Endodermal cell (in vitro differentiated cells): ENCODE results near the gene GPR61. TPM values are rescaled to one million over a fixed set of nuclear protein-coding genes. Genes with fewer than 3 reads are reported as not detected.
A peak's percentile ranks its signal among the peaks of the same experiment; 100 is the strongest.

Experiments used
- DNase-seq: peaks from one replicate; pipeline ENCODE4 v3.0.0-alpha.2; 2017
- H3K27ac ChIP-seq: 2 replicates; pipeline ENCODE4 v1.5.1; 2013; ENCODE audit warnings: mild to moderate bottlenecking, low read depth, low read length, moderate library complexity
- H3K27me3 ChIP-seq: 2 replicates; pipeline ENCODE4 v1.6.1; 2013; ENCODE audit warnings: mild to moderate bottlenecking, low read length, moderate library complexity; ENCODE audit not compliant: insufficient read depth, control insufficient read depth, poor library complexity, severe bottlenecking
- H3K36me3 ChIP-seq: 2 replicates; pipeline ENCODE4 v1.7.0; 2013; ENCODE audit warnings: mild to moderate bottlenecking, low read length, moderate library complexity; ENCODE audit not compliant: control insufficient read depth, insufficient read depth
- H3K4me1 ChIP-seq: one replicate; pipeline ENCODE4 v1.7.0; 2013; ENCODE audit warnings: low read length; ENCODE audit not compliant: control insufficient read depth, insufficient read depth
- H3K4me3 ChIP-seq: 2 replicates; pipeline ENCODE4 v1.5.1; 2013; ENCODE audit warnings: mild to moderate bottlenecking, low read length, moderate library complexity
- H3K9ac ChIP-seq: 2 replicates; pipeline ENCODE4 v1.6.1; 2013; ENCODE audit warnings: mild to moderate bottlenecking, low read length, moderate library complexity; ENCODE audit not compliant: poor library complexity, severe bottlenecking; ENCODE audit errors: extremely low read depth
- H3K9me3 ChIP-seq: 2 replicates; pipeline ENCODE4 v1.6.1; 2013; ENCODE audit warnings: mild to moderate bottlenecking, low read length, moderate library complexity; ENCODE audit not compliant: control insufficient read depth
- H3K27ac Mint-ChIP-seq: 2 replicates; pipeline ENCODE4 v1.8.0; 2020; ENCODE audit warnings: mixed read lengths
- H3K27me3 Mint-ChIP-seq: 2 replicates; pipeline ENCODE4 v1.8.0; 2021; ENCODE audit warnings: mild to moderate bottlenecking, mixed read lengths; ENCODE audit not compliant: insufficient read depth
- H3K36me3 Mint-ChIP-seq: 2 replicates; pipeline ENCODE4 v1.8.0; 2020; ENCODE audit warnings: low read depth, mixed read lengths
- H3K4me1 Mint-ChIP-seq: 2 replicates; pipeline ENCODE4 v1.8.0; 2020; ENCODE audit warnings: mixed read lengths
- H3K4me3 Mint-ChIP-seq: 2 replicates; pipeline ENCODE4 v1.8.0; 2020; ENCODE audit warnings: mild to moderate bottlenecking, moderate library complexity, mixed read lengths
- H3K9me3 Mint-ChIP-seq: 2 replicates; pipeline ENCODE4 v1.8.0; 2020; ENCODE audit warnings: mild to moderate bottlenecking, mixed read lengths
- WGBS, 2 experiments: methylation state at CpG; one replicate each; pipeline versions ENCODE4 v1.1.5 to v1.1.7; 2013; ENCODE audit warnings: missing lambda C conversion rate in 2 of 2, mixed read lengths in 1 of 2; ENCODE audit not compliant: insufficient coverage in 1 of 2, insufficient read length in 1 of 2; 5-methylcytosine and 5-hydroxymethylcytosine counted together
- total RNA-seq, 2 donors: library from RNA; stranded (reverse); fragmentation: NEBNext Ultra II Directional in 1 of 2; extraction: Animal tissue kit (Norgen Biotek cat#: 25700) in 1 of 2; gene quantifications; 2 replicates in 1 of 2; 3 replicates in 1 of 2; pipeline ENCODE4 v1.2.1, GENCODE V29; 2021
- TF ChIP-seq, protein P1 (sequence below): fragments of 200-600 bp; sonication (generic); conservative IDR thresholded peaks from 2 replicates; pipeline ENCODE4 v1.5.0; 2021; ENCODE audit warnings: antibody characterized with exemption, mild to moderate bottlenecking

GPR61 gene
- total RNA-seq, 2 donors from 2014 or later: 0.93 TPM; not detected in 1

DNA sequence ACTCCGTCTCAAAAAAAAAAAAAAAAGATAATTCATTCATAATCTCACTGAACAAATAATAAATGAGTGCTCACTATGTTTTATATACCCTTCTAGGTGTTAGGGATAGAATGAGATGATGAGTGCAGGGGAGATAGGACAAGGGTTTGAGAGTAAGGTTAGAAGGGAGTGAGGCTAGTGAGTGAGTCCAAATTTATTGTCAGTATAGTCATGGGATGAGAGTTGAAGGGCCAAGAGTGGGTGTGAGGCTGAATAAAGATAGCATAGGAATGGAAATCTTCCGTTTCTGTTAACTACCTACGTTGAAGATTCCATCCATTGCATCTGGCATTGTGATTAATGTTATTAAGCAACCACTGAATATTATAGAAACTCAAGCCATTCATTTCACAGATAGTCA lies 25.6 kb downstream of the GPR61 start:
- 100% methylated on average over 2 of the region's 3 CpGs; no CpG with 5 or more reads in 1 of the 2 experiments for WGBS, 2 experiments
- no peak overlapping the region for H3K4me3 ChIP-seq
- no peaks in the 10 kb centered on the region for H3K27me3 ChIP-seq
- H3K9ac ChIP-seq: no peak overlapping the region
- Mint-ChIP-seq H3K27me3 (no peaks in the 10 kb centered on the region), H3K9me3 (no peaks in the 10 kb centered on the region), H3K36me3 (peaks cover 5% of the 10 kb centered on the region), H3K27ac (peak overlapping the region; percentile 89), H3K4me3 (no peak overlapping the region), H3K4me1 (peaks cover 49% of the 10 kb centered on the region)
- H3K4me1 ChIP-seq: peaks cover 11% of the 10 kb centered on the region
- no peak for DNase-seq
- H3K9me3 ChIP-seq: no peaks in the 10 kb centered on the region
- no peaks in the 10 kb centered on the region for H3K36me3 ChIP-seq
- TF ChIP-seq, protein P1, sequence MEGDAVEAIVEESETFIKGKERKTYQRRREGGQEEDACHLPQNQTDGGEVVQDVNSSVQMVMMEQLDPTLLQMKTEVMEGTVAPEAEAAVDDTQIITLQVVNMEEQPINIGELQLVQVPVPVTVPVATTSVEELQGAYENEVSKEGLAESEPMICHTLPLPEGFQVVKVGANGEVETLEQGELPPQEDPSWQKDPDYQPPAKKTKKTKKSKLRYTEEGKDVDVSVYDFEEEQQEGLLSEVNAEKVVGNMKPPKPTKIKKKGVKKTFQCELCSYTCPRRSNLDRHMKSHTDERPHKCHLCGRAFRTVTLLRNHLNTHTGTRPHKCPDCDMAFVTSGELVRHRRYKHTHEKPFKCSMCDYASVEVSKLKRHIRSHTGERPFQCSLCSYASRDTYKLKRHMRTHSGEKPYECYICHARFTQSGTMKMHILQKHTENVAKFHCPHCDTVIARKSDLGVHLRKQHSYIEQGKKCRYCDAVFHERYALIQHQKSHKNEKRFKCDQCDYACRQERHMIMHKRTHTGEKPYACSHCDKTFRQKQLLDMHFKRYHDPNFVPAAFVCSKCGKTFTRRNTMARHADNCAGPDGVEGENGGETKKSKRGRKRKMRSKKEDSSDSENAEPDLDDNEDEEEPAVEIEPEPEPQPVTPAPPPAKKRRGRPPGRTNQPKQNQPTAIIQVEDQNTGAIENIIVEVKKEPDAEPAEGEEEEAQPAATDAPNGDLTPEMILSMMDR: no peak
- no peak overlapping the region for H3K27ac ChIP-seq

DNA sequence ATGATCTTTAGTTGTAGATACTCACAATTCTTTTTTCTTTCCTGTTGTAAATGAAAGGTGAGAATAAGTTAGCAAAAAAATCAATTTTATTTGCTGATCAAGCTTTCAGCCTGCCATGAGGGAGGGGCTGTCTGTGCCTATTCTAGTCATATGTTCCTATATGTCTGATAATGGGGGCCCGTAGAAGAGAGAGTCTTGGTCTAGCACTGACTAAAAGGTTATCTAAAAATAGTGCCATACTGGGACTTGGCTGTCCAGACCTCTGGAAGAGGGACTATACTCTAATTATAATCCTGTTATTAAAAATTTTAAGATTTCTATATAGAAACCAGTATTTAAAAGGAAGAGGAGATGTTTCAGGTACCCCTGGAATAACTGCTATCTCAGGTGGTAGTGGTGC lies 27.3 kb downstream of the GPR61 start:
- H3K27ac ChIP-seq: no peak overlapping the region
- H3K27me3 Mint-ChIP-seq: no peaks in the 10 kb centered on the region

DNA sequence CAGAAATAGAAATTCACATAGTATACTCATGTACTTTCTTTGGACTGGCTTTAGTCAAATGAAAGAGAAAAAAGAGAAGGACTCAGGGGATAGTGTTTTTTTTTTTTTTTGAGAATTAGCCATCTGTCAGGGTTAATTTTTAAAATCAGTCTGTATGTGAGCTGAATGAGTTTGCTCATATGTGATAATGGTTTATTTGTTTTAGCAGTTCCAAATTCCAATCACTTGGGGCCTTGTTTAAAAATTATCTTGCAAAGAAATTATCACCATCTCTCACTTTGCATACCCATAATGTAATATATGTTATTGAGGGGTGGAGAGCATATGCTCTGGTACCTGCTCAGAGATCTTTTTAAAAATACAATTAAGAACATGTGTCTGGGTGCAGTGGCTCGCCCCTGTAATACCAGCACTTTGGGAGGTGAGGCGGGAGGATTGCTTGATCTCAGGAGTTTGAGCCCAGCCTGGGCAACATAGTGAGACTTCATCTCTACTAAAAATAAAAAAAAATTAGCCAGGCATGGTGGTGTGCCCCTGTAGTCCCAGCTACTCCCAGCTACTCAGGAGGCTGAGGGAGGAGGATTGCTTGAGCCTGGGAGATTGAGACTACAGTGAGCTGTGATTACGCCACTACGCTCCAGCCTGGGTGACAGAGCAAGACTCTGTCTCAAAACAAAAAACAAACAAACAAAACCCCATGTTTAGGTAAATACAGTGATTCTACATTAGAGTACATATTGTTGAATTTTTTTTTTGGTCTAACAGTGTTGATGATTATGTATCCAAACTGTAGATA lies 28.4 kb downstream of the GPR61 start:
- no peaks in the 10 kb centered on the region for H3K9me3 ChIP-seq
- no peaks in the 10 kb centered on the region for H3K27me3 ChIP-seq
- Mint-ChIP-seq H3K4me1 (peaks cover 36% of the 10 kb centered on the region), H3K36me3 (peaks cover 5% of the 10 kb centered on the region), H3K27me3 (no peaks in the 10 kb centered on the region), H3K27ac (no peak overlapping the region), H3K4me3 (no peak overlapping the region), H3K9me3 (no peaks in the 10 kb centered on the region)
- no peak overlapping the region for H3K9ac ChIP-seq
- no peak for DNase-seq
- H3K27ac ChIP-seq: no peak overlapping the region
- WGBS, 2 experiments: 98% methylated on average over 3 of the region's 4 CpGs; no CpG with 5 or more reads in 1 of the 2 experiments
- H3K4me3 ChIP-seq: no peak overlapping the region
- no peaks in the 10 kb centered on the region for H3K36me3 ChIP-seq
- TF ChIP-seq, protein P1: no peak
- peaks cover 11% of the 10 kb centered on the region for H3K4me1 ChIP-seq

More for the DNA sequence above, 27.3 kb downstream of the GPR61 start:
- H3K4me1 Mint-ChIP-seq: peaks cover 43% of the 10 kb centered on the region
- TF ChIP-seq, protein P1: no peak
- H3K4me3 ChIP-seq: no peak overlapping the region
- H3K4me3 Mint-ChIP-seq: no peak overlapping the region
- H3K27me3 ChIP-seq: no peaks in the 10 kb centered on the region
- H3K27ac Mint-ChIP-seq: no peak overlapping the region
- DNase-seq: no peak
- 96% methylated on average over 1 of the region's 1 CpG; no CpG with 5 or more reads in 1 of the 2 experiments for WGBS, 2 experiments
- H3K9ac ChIP-seq: no peak overlapping the region
- peaks cover 11% of the 10 kb centered on the region for H3K4me1 ChIP-seq
- H3K9me3 Mint-ChIP-seq: no peaks in the 10 kb centered on the region
- no peaks in the 10 kb centered on the region for H3K36me3 ChIP-seq
- H3K36me3 Mint-ChIP-seq: peaks cover 5% of the 10 kb centered on the region
- H3K9me3 ChIP-seq: no peaks in the 10 kb centered on the region
